ENCODE measurements around the gene PLPPR5. TPM values are rescaled to one million over a fixed set of nuclear protein-coding genes. Genes with fewer than 3 reads are reported as not detected.
A peak's percentile ranks its signal among the peaks of the same experiment; 100 is the strongest.

Gene PLPPR5
- total and polyA plus RNA-seq, 9 of the 15 experiments (the other 6 are each of a cell fraction or from before 2014, with no cell fraction given), result not detected

- no peaks in the 10 kb centered on the region for H3K4me1 ChIP-seq (replicated peaks in 1 of 2; ENCODE audit: control insufficient read depth in 2 of 2, insufficient read depth in 2 of 2, low read length in 2 of 2)
- no TSS peak for BruUV-seq (replicated peaks)
- in situ Hi-C loops (cut with MboI) (no loop called here), intact Hi-C loops (cut with micrococcal nuclease) (no loop called here)
- ChIA-PET POLR2A (no interaction called here), CTCF (ENCODE audit: low intra/inter-chr PET ratio) (no interaction called here)
- H3K4me2 ChIP-seq (ENCODE audit: insufficient read depth, low read length), result no peak overlapping the region
- ATAC-seq, result no peak
- no peaks in the 10 kb centered on the region for H3K9me3 ChIP-seq (replicated peaks; ENCODE audit: control insufficient read depth, insufficient read depth, low read depth, low read length)
- 0% methylated on average over 3 of the region's 3 CpGs for WGBS (ENCODE audit: insufficient coverage, low coverage, missing lambda C conversion rate)
- no peaks in the 10 kb centered on the region for H3K27me3 ChIP-seq (ENCODE audit: control insufficient read depth in 2 of 2, insufficient read depth in 2 of 2, low read length in 2 of 2)
- TF ChIP-seq POLR2A (conservative IDR thresholded peaks at IDR 0.05), result no peak
- TF ChIP-seq DDX20 (tag; IDR thresholded peaks at IDR 0.05; ENCODE audit: low read depth), result no peak
- no peak overlapping the region for H2AFZ ChIP-seq (ENCODE audit: low read depth, low read length)
- no peaks in the 10 kb centered on the region for H4K20me1 ChIP-seq (replicated peaks; ENCODE audit: control insufficient read depth, insufficient read depth, low read length)
- no peak overlapping the region for H3K27ac ChIP-seq (ENCODE audit: extremely low read depth, low read depth, low read length)
- FAIRE-seq, result no peak
- no peaks in the 10 kb centered on the region for H3K36me3 ChIP-seq (ENCODE audit: control insufficient read depth, insufficient read depth, low read length)
- H3K4me3 ChIP-seq, result no peak overlapping the region
- no peaks in the 10 kb centered on the region for H3K9me1 ChIP-seq (ENCODE audit: control insufficient read depth, insufficient read depth, low read length)
- no peak for DNase-seq (ENCODE audit: extremely low read depth in 1 of 4, low spot score in 3 of 4)
- no peak overlapping the region for H3K9ac ChIP-seq (ENCODE audit: insufficient read depth in 1 of 2, low read depth in 2 of 2, low read length in 2 of 2)
- no peaks in the 10 kb centered on the region for H3K79me2 ChIP-seq (ENCODE audit: control insufficient read depth, insufficient read depth, low read length)
These were observed 57.6 kb downstream of the PLPPR5 start for GRCh38 chr1:98947071-98947470.

- CTCF ChIA-PET (ENCODE audit: low intra/inter-chr PET ratio), result no interaction called here
- POLR2A ChIA-PET, result interaction anchor here (0.7 kb wide), 1 partner anchor 388 kb away, joined by 3 read pairs; no protein-coding TSS in a partner anchor
- no peaks in the 10 kb centered on the region for H3K27me3 ChIP-seq (ENCODE audit: control insufficient read depth in 2 of 2, insufficient read depth in 2 of 2, low read length in 2 of 2)
- intact Hi-C loops (cut with micrococcal nuclease) (no loop called here), in situ Hi-C loops (cut with MboI) (no loop called here)
- H3K9me3 ChIP-seq (replicated peaks; ENCODE audit: control insufficient read depth, insufficient read depth, low read depth, low read length), result no peaks in the 10 kb centered on the region
- H2AFZ ChIP-seq (ENCODE audit: low read depth, low read length), result no peak overlapping the region
- no peaks in the 10 kb centered on the region for H3K36me3 ChIP-seq (ENCODE audit: control insufficient read depth, insufficient read depth, low read length)
- DNase-seq (ENCODE audit: extremely low read depth in 1 of 4, low spot score in 3 of 4), result peak in 1 of 4 experiments; percentile 1
- TF ChIP-seq EGR1 (conservative IDR thresholded peaks at IDR 0.05), result peak; percentile 25
- TF ChIP-seq TCF3 (CRISPR knock-in tag; IDR thresholded peaks at IDR 0.05), result no peak
- no peaks in the 10 kb centered on the region for H3K79me2 ChIP-seq (ENCODE audit: control insufficient read depth, insufficient read depth, low read length)
- no peak for ATAC-seq
- no peaks in the 10 kb centered on the region for H4K20me1 ChIP-seq (replicated peaks; ENCODE audit: control insufficient read depth, insufficient read depth, low read length)
- H3K4me3 ChIP-seq, result no peak overlapping the region
- H3K4me1 ChIP-seq (replicated peaks in 1 of 2; ENCODE audit: control insufficient read depth in 2 of 2, insufficient read depth in 2 of 2, low read length in 2 of 2), result no peaks in the 10 kb centered on the region
- no peak overlapping the region for H3K4me2 ChIP-seq (ENCODE audit: insufficient read depth, low read length)
- H3K9me1 ChIP-seq (ENCODE audit: control insufficient read depth, insufficient read depth, low read length), result no peaks in the 10 kb centered on the region
- BruUV-seq (replicated peaks), result no TSS peak
- FAIRE-seq, result no peak
- WGBS (ENCODE audit: insufficient coverage, low coverage, missing lambda C conversion rate), result 0% methylated on average over 4 of the region's 4 CpGs
- no peak overlapping the region for H3K9ac ChIP-seq (ENCODE audit: insufficient read depth in 1 of 2, low read depth in 2 of 2, low read length in 2 of 2)
- no peak overlapping the region for H3K27ac ChIP-seq (ENCODE audit: extremely low read depth, low read depth, low read length)
These were observed 64.0 kb downstream of the PLPPR5 start for GRCh38 chr1:98940722-98941079.
